CD4-positive, alpha-beta memory T cell (primary cell): ENCODE results near the gene CR1L. TPM values are rescaled to one million over a fixed set of nuclear protein-coding genes. Genes with fewer than 3 reads are reported as not detected.
"Not testable (repeated sequence)": the region's sequence is repeated elsewhere in the genome, so short reads cannot be mapped to it uniquely, and the experiment has no call there.

Source experiments
- CTCF ChIA-PET: fragments of 350-600 bp; sonication (Branson Sonifier 250); formaldehyde crosslinking; loops from one replicate; lab custom pipeline; 2021; ENCODE audit warnings: inconsistent platforms; ENCODE audit not compliant: partially characterized antibody; lab: Charles Lee
- POLR2A ChIA-PET: fragments of 350-600 bp; sonication (Branson Sonifier 250); formaldehyde crosslinking; loops from one replicate; lab custom pipeline; 2021; ENCODE audit not compliant: partially characterized antibody; lab: Charles Lee
- DNase-seq, 5 donors: peaks; one replicate each; pipeline versions ENCODE4 v3.0.0 to v3.0.0-alpha.2; 2020 to 2022; ENCODE audit warnings: mixed read lengths in 1 of 5
- H3K27ac ChIP-seq: one replicate; pipeline ENCODE4 v1.7.0; 2013; ENCODE audit warnings: low read depth, low read length
- H3K27me3 ChIP-seq: 2 replicates; pipeline ENCODE4 v1.7.0; 2013; ENCODE audit warnings: mild to moderate bottlenecking, low read length, moderate library complexity; ENCODE audit not compliant: insufficient read depth
- H3K36me3 ChIP-seq: 2 replicates; pipeline ENCODE4 v1.7.0; 2013; ENCODE audit warnings: mild to moderate bottlenecking, low read length, moderate library complexity; ENCODE audit not compliant: insufficient read depth
- H3K4me1 ChIP-seq: 2 replicates; pipeline ENCODE4 v1.7.0; 2013; ENCODE audit warnings: mild to moderate bottlenecking, low read length, moderate library complexity; ENCODE audit not compliant: insufficient read depth
- H3K4me3 ChIP-seq, 2 donors: one replicate each; pipeline ENCODE4 v1.7.0; 2013; ENCODE audit warnings: low read length in 2 of 2, mild to moderate bottlenecking in 1 of 2
- H3K9me3 ChIP-seq, 2 donors: one replicate each; pipeline ENCODE4 v1.7.0; 2013; ENCODE audit warnings: low read length in 2 of 2, control low read depth in 1 of 2; ENCODE audit not compliant: control insufficient read depth in 1 of 2
- H3K27ac Mint-ChIP-seq, 7 donors: one replicate each; pipeline ENCODE4 v1.8.0; 2020 to 2021; ENCODE audit warnings: mixed read lengths in 7 of 7, mild to moderate bottlenecking in 6 of 7, inconsistent platforms in 3 of 7, moderate library complexity in 3 of 7
- H3K27me3 Mint-ChIP-seq, 2 donors: one replicate each; pipeline ENCODE4 v1.8.0; 2020 to 2021; ENCODE audit warnings: mixed read lengths in 2 of 2
- H3K36me3 Mint-ChIP-seq, 2 donors: one replicate each; pipeline ENCODE4 v1.8.0; 2020 to 2021; ENCODE audit warnings: mixed read lengths in 2 of 2, inconsistent platforms in 1 of 2, mild to moderate bottlenecking in 1 of 2
- H3K4me1 Mint-ChIP-seq, 4 donors: one replicate each; pipeline ENCODE4 v1.8.0; 2020 to 2021; ENCODE audit warnings: mixed read lengths in 4 of 4, mild to moderate bottlenecking in 1 of 4
- H3K4me3 Mint-ChIP-seq, 8 donors: one replicate each; pipeline ENCODE4 v1.8.0; 2020 to 2021; ENCODE audit warnings: mixed read lengths in 8 of 8, mild to moderate bottlenecking in 7 of 8, moderate library complexity in 6 of 8, inconsistent platforms in 3 of 8
- H3K9me3 Mint-ChIP-seq, 8 donors: one replicate each; pipeline ENCODE4 v1.8.0; 2020 to 2021; ENCODE audit warnings: mixed read lengths in 8 of 8, mild to moderate bottlenecking in 5 of 8, inconsistent platforms in 3 of 8, moderate library complexity in 1 of 8
- intact Hi-C: fragments of 100-400 bp; cut with micrococcal nuclease; formaldehyde crosslinking; loops from one replicate; pipeline ENCODE4 v1.15.1; 2023
- polyA plus RNA-seq, 2 donors: library from polyadenylated mRNA; unstranded; fragments of 300-500 nt; fragmentation: Illumina TruSeq; gene quantifications; one replicate each; pipeline ENCODE4 v1.2.3, GENCODE V29; 2021
- total RNA-seq, 2 experiments: library from RNA; stranded (reverse); gene quantifications; one replicate each; pipeline ENCODE4 v1.2.3, GENCODE V29; 2021

Gene CR1L
- total and polyA plus RNA-seq, 4 experiments from 2014 or later: 0.19 TPM; not detected in 3

DNA sequence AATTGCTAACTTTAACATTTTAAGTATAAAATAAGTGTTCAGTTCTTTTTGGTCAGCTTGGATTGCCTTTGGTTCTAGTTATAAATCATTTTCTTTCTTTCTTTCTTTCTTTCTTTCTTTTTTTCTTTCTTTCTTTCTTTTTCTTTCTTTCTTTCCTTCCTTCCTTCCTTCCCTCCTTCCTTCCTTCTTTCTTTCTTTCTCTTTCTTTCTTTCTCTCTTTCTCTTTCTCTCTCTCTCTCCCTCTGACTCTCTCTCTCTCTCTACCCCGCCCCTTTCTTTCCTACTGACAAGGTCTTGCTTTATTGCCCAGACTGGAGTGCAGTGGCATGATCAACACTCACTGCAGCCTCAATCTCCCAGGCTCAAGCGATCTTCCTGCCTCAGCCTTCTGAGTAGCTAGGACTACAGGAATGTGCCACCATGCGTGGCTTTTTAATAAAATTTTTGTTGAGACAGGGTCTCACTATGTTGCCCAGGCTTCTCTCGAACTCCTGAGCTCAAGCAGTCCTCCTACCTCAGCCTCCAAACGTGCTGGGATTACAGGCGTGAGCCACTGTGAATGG is 38.0 kb downstream of the CR1L start:
- H3K4me1 ChIP-seq, H3K27ac ChIP-seq, H3K4me3 Mint-ChIP-seq, H3K9me3 Mint-ChIP-seq, POLR2A ChIA-PET, H3K9me3 ChIP-seq, intact Hi-C loops, H3K36me3 ChIP-seq, DNase-seq, CTCF ChIA-PET, H3K36me3 Mint-ChIP-seq, H3K27me3 ChIP-seq, H3K4me3 ChIP-seq, H3K27me3 Mint-ChIP-seq, H3K4me1 Mint-ChIP-seq: not testable (repeated sequence)
- peak overlapping the region in 1 of 7 donors; percentile 35 for H3K27ac Mint-ChIP-seq

DNA sequence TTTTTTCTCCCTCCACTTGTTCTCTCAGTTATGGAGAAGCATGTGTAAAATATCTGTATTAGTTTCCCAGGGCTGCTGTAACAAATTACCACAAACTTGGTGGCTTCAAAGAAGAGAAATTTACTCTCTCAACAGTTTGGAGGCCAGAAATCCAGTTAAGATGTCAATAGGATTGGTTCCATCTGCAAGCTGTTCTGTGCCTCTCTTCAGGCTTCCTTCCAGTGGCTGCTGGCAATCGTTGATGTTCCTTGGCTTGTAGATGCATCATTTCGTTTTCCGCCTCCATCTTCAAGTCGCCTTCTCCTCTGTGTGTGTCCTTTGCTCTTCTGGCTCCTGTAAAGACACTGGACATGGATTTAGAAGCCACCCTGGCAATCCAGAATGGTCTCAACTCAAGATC is 45.6 kb downstream of the CR1L start:
- H3K27me3 ChIP-seq, H3K27ac Mint-ChIP-seq, POLR2A ChIA-PET, H3K36me3 ChIP-seq, DNase-seq, H3K4me3 ChIP-seq, H3K4me1 ChIP-seq, H3K36me3 Mint-ChIP-seq, intact Hi-C loops, H3K4me1 Mint-ChIP-seq, H3K9me3 Mint-ChIP-seq, H3K27ac ChIP-seq, H3K9me3 ChIP-seq, H3K4me3 Mint-ChIP-seq: not testable (repeated sequence)
- CTCF ChIA-PET: interaction anchor here (1.3 kb wide), 1 partner anchor 8 kb away, joined by 6 read pairs; no protein-coding TSS in a partner anchor
- peaks cover 9 to 11% of the 10 kb centered on the region in 2 donors for H3K27me3 Mint-ChIP-seq

GRCh38 chr1:207691010-207691409 is 46.1 kb downstream of the CR1L start:
- Mint-ChIP-seq H3K27me3 (peaks cover 9 to 11% of the 10 kb centered on the region in 2 donors), H3K36me3 (no peaks in the 10 kb centered on the region), H3K9me3 (no peaks in the 10 kb centered on the region), H3K4me3 (no peak overlapping the region), H3K27ac (no peak overlapping the region), H3K4me1 (peaks cover 0 to 2% (median 0%) of the 10 kb centered on the region in 4 donors)
- no peaks in the 10 kb centered on the region for H3K36me3 ChIP-seq
- DNase-seq: no peak
- ChIA-PET CTCF (interaction anchor here (0.9 kb wide), 1 partner anchor 15 kb away, joined by 3 read pairs; no protein-coding TSS in a partner anchor), POLR2A (no interaction called here)
- no peaks in the 10 kb centered on the region for H3K4me1 ChIP-seq
- H3K4me3 ChIP-seq: no peak overlapping the region
- no peaks in the 10 kb centered on the region for H3K9me3 ChIP-seq
- H3K27ac ChIP-seq: no peak overlapping the region
- no peaks in the 10 kb centered on the region for H3K27me3 ChIP-seq
- intact Hi-C loops: no loop called here

- Histone ChIP-seq H3K4me1 (no peaks in the 10 kb centered on the region), H3K27me3 (no peaks in the 10 kb centered on the region), H3K9me3 (no peaks in the 10 kb centered on the region), H3K4me3 (no peak overlapping the region), H3K27ac (no peak overlapping the region), H3K36me3 (no peaks in the 10 kb centered on the region)
- Mint-ChIP-seq H3K27ac (no peak overlapping the region), H3K4me3 (no peak overlapping the region), H3K4me1 (no peaks in the 10 kb centered on the region), H3K36me3 (no peaks in the 10 kb centered on the region), H3K9me3 (no peaks in the 10 kb centered on the region), H3K27me3 (peaks cover 11 to 12% of the 10 kb centered on the region in 2 donors)
- CTCF ChIA-PET: interaction anchor here (0.9 kb wide), 1 partner anchor 16 kb away, joined by 3 read pairs; no protein-coding TSS in a partner anchor
- intact Hi-C loops: no loop called here
- no peak for DNase-seq
- POLR2A ChIA-PET: no interaction called here
These were observed 46.9 kb downstream of the CR1L start for GRCh38 chr1:207691841-207692240.

GRCh38 chr1:207692291-207692690 is 47.4 kb downstream of the CR1L start:
- H3K27me3 ChIP-seq, H3K36me3 Mint-ChIP-seq, CTCF ChIA-PET, intact Hi-C loops, H3K9me3 Mint-ChIP-seq, H3K4me1 ChIP-seq, H3K27ac ChIP-seq, H3K4me1 Mint-ChIP-seq, H3K27ac Mint-ChIP-seq, H3K36me3 ChIP-seq, H3K4me3 Mint-ChIP-seq, H3K9me3 ChIP-seq, POLR2A ChIA-PET, DNase-seq, H3K4me3 ChIP-seq: not testable (repeated sequence)
- peaks cover 11 to 12% of the 10 kb centered on the region in 2 donors for H3K27me3 Mint-ChIP-seq

GRCh38 chr1:207695891-207696290 is 51.0 kb downstream of the CR1L start:
- Mint-ChIP-seq H3K36me3 (no peaks in the 10 kb centered on the region), H3K27ac (no peak overlapping the region), H3K4me3 (no peak overlapping the region), H3K9me3 (no peaks in the 10 kb centered on the region), H3K4me1 (no peaks in the 10 kb centered on the region), H3K27me3 (peaks cover 11 to 12% of the 10 kb centered on the region in 2 donors)
- ChIA-PET POLR2A (no interaction called here), CTCF (no interaction called here)
- Histone ChIP-seq H3K36me3 (no peaks in the 10 kb centered on the region), H3K9me3 (no peaks in the 10 kb centered on the region), H3K27me3 (no peaks in the 10 kb centered on the region), H3K4me1 (no peaks in the 10 kb centered on the region), H3K27ac (no peak overlapping the region), H3K4me3 (no peak overlapping the region)
- intact Hi-C loops: loop anchor here (5.0 kb wide), 1 partner anchor 101 kb away; no protein-coding TSS in a partner anchor
- DNase-seq: no peak

DNA sequence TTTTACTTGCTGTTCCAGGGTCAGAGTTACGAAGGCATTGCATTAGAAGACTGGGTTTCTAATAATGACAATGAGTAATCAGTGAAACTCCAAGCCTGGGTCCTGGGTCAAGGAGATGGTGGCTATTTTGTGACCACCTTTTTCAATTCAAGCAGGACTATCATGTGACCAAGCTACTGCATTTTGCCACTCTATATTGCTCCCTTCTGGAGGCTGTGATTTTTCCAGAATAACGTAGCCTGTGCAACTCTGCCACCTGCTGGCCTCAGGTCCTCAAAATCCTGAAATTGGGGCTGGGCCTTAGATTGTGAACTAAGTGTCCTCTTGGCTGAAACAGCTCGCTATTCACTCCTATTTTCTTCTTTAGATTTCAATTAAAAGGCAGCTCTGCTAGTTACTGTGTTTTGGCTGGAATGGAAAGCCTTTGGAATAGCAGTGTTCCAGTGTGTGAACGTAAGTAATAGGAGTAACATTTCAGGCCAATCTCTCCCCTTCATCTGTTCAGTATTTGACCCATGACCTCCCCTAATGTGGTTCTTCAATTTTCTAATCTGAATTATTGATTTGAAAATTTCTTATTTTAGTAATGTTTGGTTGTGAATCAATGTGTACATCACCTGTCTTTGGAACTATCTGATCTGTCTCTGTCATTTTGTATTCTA is 54.0 kb downstream of the CR1L start:
- DNase-seq: peak in 3 of 5 donors; percentile 8 to 20 (median 17)
- ChIA-PET POLR2A (no interaction called here), CTCF (interaction anchor here (1.1 to 2.4 kb wide), 9 partner anchors 9 to 266 kb away, joined by 3 to 10 read pairs (median 4); no protein-coding TSS in a partner anchor)
- no peaks in the 10 kb centered on the region for H3K9me3 Mint-ChIP-seq
- Histone ChIP-seq H3K4me3 (no peak overlapping the region), H3K4me1 (no peaks in the 10 kb centered on the region), H3K27ac (no peak overlapping the region), H3K9me3 (no peaks in the 10 kb centered on the region), H3K36me3 (no peaks in the 10 kb centered on the region), H3K27me3 (no peaks in the 10 kb centered on the region)
- H3K4me1 Mint-ChIP-seq: no peaks in the 10 kb centered on the region
- H3K27ac Mint-ChIP-seq: peak overlapping the region in 1 of 7 donors; percentile 57
- peaks cover 5 to 10% of the 10 kb centered on the region in 2 donors for H3K27me3 Mint-ChIP-seq
- no peaks in the 10 kb centered on the region for H3K36me3 Mint-ChIP-seq
- no peak overlapping the region for H3K4me3 Mint-ChIP-seq
- intact Hi-C loops: loop anchor here (5.0 kb wide), 1 partner anchor 98 kb away; no protein-coding TSS in a partner anchor
